H1 (cell line): Measurements from ENCODE around the gene GGT6. TPM values are rescaled to one million over a fixed set of nuclear protein-coding genes. Genes with fewer than 3 reads are reported as not detected.

Experiments used
- CTCF ChIA-PET: fragments of 300-600 bp; sonication (Branson Sonifier 250); formaldehyde crosslinking; loops from one replicate; lab custom pipeline; 2021; ENCODE audit not compliant: partially characterized antibody; lab: Charles Lee
- POLR2A ChIA-PET: fragments of 300-600 bp; sonication (Branson Sonifier 250); formaldehyde crosslinking; loops from one replicate; lab custom pipeline; 2021; ENCODE audit warnings: inconsistent platforms; ENCODE audit not compliant: partially characterized antibody; lab: Charles Lee
- DNase-seq, 2 experiments: peaks; one replicate each; pipeline versions ENCODE4 v3.0.0 to v3.0.0-alpha.2; 2010 to 2022; ENCODE audit warnings: low spot score in 2 of 2, low read depth in 1 of 2, mixed read lengths in 1 of 2
- FAIRE-seq: peaks from 2 replicates; lab custom pipeline; 2011; peaks lifted over from hg19 to GRCh38; lab: Jason Lieb, UNC
- H2AFZ ChIP-seq: 2 replicates; pipeline ENCODE4 v1.8.1; 2012; ENCODE audit warnings: low read length, inconsistent platforms
- H2AK5ac ChIP-seq: 2 replicates; pipeline ENCODE4 v1.6.1; 2013; ENCODE audit warnings: low read depth, low read length
- H2BK120ac ChIP-seq: replicated peaks from 2 replicates; pipeline ENCODE3; 2013; ENCODE audit warnings: low read depth, low read length, inconsistent platforms
- H2BK12ac ChIP-seq: 2 replicates; pipeline ENCODE4 v1.6.1; 2013; ENCODE audit warnings: low read depth, low read length
- H2BK15ac ChIP-seq: 2 replicates; pipeline ENCODE4 v1.6.1; 2013; ENCODE audit warnings: low read length
- H2BK20ac ChIP-seq: 2 replicates; pipeline ENCODE4 v1.6.1; 2013; ENCODE audit warnings: low read length
- H2BK5ac ChIP-seq: 2 replicates; pipeline ENCODE4 v1.6.1; 2013; ENCODE audit warnings: low read depth, low read length
- H3K14ac ChIP-seq: 2 replicates; pipeline ENCODE4 v1.6.1; 2013; ENCODE audit warnings: inconsistent platforms; ENCODE audit not compliant: insufficient read length
- H3K18ac ChIP-seq: 2 replicates; pipeline ENCODE4 v1.6.1; 2013; ENCODE audit warnings: low read length; ENCODE audit errors: extremely low read depth
- H3K23ac ChIP-seq: 2 replicates; pipeline ENCODE4 v1.6.1; 2013; ENCODE audit warnings: inconsistent platforms; ENCODE audit not compliant: insufficient read length
- H3K23me2 ChIP-seq: 2 replicates; pipeline ENCODE4 v1.6.1; 2013; ENCODE audit warnings: low read depth, low read length
- H3K27ac ChIP-seq: 2 replicates; pipeline ENCODE4 v1.6.1; 2011; ENCODE audit warnings: low read depth, low read length, inconsistent platforms
- H3K27me3 ChIP-seq, 4 experiments: replicated peaks in 1 of 4; 1 replicate in 1 of 4; 2 replicates in 3 of 4; pipeline versions ENCODE4 v1.6.1 to v1.8.1; 2011 to 2013; ENCODE audit warnings: low read length in 3 of 4, mild to moderate bottlenecking in 3 of 4, inconsistent platforms in 2 of 4, mixed read lengths in 2 of 4, moderate library complexity in 1 of 4; ENCODE audit not compliant: control insufficient read depth in 3 of 4, insufficient read depth in 3 of 4; ENCODE audit errors: extremely low read depth in 1 of 4
- H3K36me3 ChIP-seq, 4 experiments: 2 replicates each; pipeline versions ENCODE4 v1.6.1 to v1.8.1; 2011 to 2013; ENCODE audit warnings: mild to moderate bottlenecking in 4 of 4, low read length in 3 of 4, moderate library complexity in 2 of 4, control low read depth in 1 of 4, inconsistent platforms in 1 of 4; ENCODE audit not compliant: insufficient read depth in 4 of 4, control insufficient read depth in 2 of 4
- H3K4ac ChIP-seq: replicated peaks from 2 replicates; pipeline ENCODE3; 2013; ENCODE audit warnings: low read length, low read depth, mixed read lengths, inconsistent platforms; ENCODE audit not compliant: insufficient read length
- H3K4me1 ChIP-seq, 4 experiments: replicated peaks in 1 of 4; 1 replicate in 1 of 4; 2 replicates in 3 of 4; pipeline versions ENCODE4 v1.6.1 to v1.8.1; 2011 to 2013; ENCODE audit warnings: low read length in 3 of 4, inconsistent platforms in 2 of 4, mixed read lengths in 1 of 4; ENCODE audit not compliant: insufficient read depth in 4 of 4, control insufficient read depth in 3 of 4
- H3K4me2 ChIP-seq, 2 experiments: 2 replicates each; pipeline versions ENCODE4 v1.6.1 to v1.8.1; 2011 to 2013; ENCODE audit warnings: low read depth in 2 of 2, low read length in 2 of 2, control low read depth in 1 of 2, inconsistent platforms in 1 of 2, mild to moderate bottlenecking in 1 of 2; ENCODE audit not compliant: insufficient read depth in 1 of 2
- H3K4me3 ChIP-seq, 4 experiments: fragments of 200-600, 300-600 bp in 1 of 4; sonication (generic), shearing (Covaris generic), sonication (Bioruptor Twin) in 1 of 4; 2 replicates each; pipeline versions ENCODE4 v1.5.1 to v1.8.1; 2011 to 2016; ENCODE audit warnings: low read length in 4 of 4, low read depth in 3 of 4, control low read depth in 2 of 4, inconsistent platforms in 2 of 4, mild to moderate bottlenecking in 2 of 4, mixed read lengths in 1 of 4, moderate library complexity in 1 of 4; ENCODE audit not compliant: insufficient read depth in 2 of 4; ENCODE audit errors: extremely low read depth in 1 of 4
- H3K56ac ChIP-seq: replicated peaks from 2 replicates; pipeline ENCODE3; 2013; ENCODE audit warnings: low read depth, mild to moderate bottlenecking, mixed read lengths, low read length, inconsistent platforms; ENCODE audit not compliant: insufficient read length
- H3K79me1 ChIP-seq: 2 replicates; pipeline ENCODE4 v1.6.1; 2013; ENCODE audit warnings: low read depth, low read length, control low read depth
- H3K79me2 ChIP-seq, 2 experiments: 2 replicates each; pipeline versions ENCODE4 v1.6.1 to v1.8.1; 2012 to 2013; ENCODE audit warnings: low read length in 2 of 2, mild to moderate bottlenecking in 2 of 2, inconsistent platforms in 1 of 2; ENCODE audit not compliant: insufficient read depth in 2 of 2, control insufficient read depth in 1 of 2
- H3K9ac ChIP-seq, 4 experiments: replicated peaks in 1 of 4; 1 replicate in 1 of 4; 2 replicates in 3 of 4; pipeline versions ENCODE4 v1.6.1 to v1.8.1; 2011 to 2013; ENCODE audit warnings: low read depth in 3 of 4, low read length in 3 of 4, control low read depth in 2 of 4, mild to moderate bottlenecking in 2 of 4, moderate library complexity in 2 of 4, inconsistent platforms in 1 of 4; ENCODE audit errors: extremely low read depth in 1 of 4
- H3K9me3 ChIP-seq, 2 experiments: 2 replicates each; pipeline versions ENCODE4 v1.6.1 to v1.8.1; 2012 to 2013; ENCODE audit warnings: mild to moderate bottlenecking in 2 of 2, moderate library complexity in 2 of 2, control low read depth in 1 of 2, inconsistent platforms in 1 of 2, low read depth in 1 of 2, low read length in 1 of 2, mixed read lengths in 1 of 2; ENCODE audit not compliant: insufficient read depth in 2 of 2
- H4K20me1 ChIP-seq, 2 experiments: replicated peaks in 1 of 2; 2 replicates each; pipeline versions ENCODE3 to v1.8.1; 2011 to 2013; ENCODE audit warnings: inconsistent platforms in 2 of 2, low read length in 2 of 2, mild to moderate bottlenecking in 1 of 2; ENCODE audit not compliant: insufficient read depth in 2 of 2, control insufficient read depth in 1 of 2
- H4K5ac ChIP-seq: 2 replicates; pipeline ENCODE4 v1.6.1; 2013; ENCODE audit warnings: low read length, low read depth, mixed read lengths, inconsistent platforms; ENCODE audit not compliant: insufficient read length
- H4K8ac ChIP-seq: 2 replicates; pipeline ENCODE4 v1.8.0; 2013; ENCODE audit warnings: mild to moderate bottlenecking, moderate library complexity, low read length, inconsistent platforms; ENCODE audit not compliant: insufficient read depth; ENCODE audit errors: extremely low read depth
- H4K91ac ChIP-seq: replicated peaks from 2 replicates; pipeline ENCODE3; 2013; ENCODE audit warnings: low read length, mixed read lengths, inconsistent platforms; ENCODE audit not compliant: insufficient read length
- CBX8 ChIP-seq: fragments of 300-800, 300-1000 bp; sonication (generic); IDR thresholded peaks from 2 replicates; pipeline ENCODE4 v1.7.1; 2016; ENCODE audit warnings: low read depth, low read length, borderline replicate concordance
- CHD1 ChIP-seq: IDR thresholded peaks from 2 replicates; pipeline ENCODE4 v1.6.1; 2012; ENCODE audit warnings: low read depth, low read length, improper control_type of control experiment
- EGR1 ChIP-seq: IDR thresholded peaks from 2 replicates; pipeline ENCODE4 v1.6.1; 2011; ENCODE audit warnings: low read depth, low read length, borderline replicate concordance
- JUND ChIP-seq: IDR thresholded peaks from 2 replicates; pipeline ENCODE4 v1.6.1; 2011; ENCODE audit warnings: mild to moderate bottlenecking, improper control_type of control experiment, low read length
- KDM5A ChIP-seq: fragments of 200-600 bp; IDR thresholded peaks from 2 replicates; pipeline ENCODE4 v1.7.1; 2012; ENCODE audit warnings: mild to moderate bottlenecking, low read length, inconsistent platforms, mixed read lengths
- SAP30 ChIP-seq: fragments of 300-600 bp; sonication (generic); IDR thresholded peaks from 2 replicates; pipeline ENCODE4 v1.7.1; 2012; ENCODE audit warnings: low read length, moderate library complexity, mild to moderate bottlenecking, inconsistent platforms; ENCODE audit not compliant: insufficient read depth, insufficient replicate concordance
- SIRT6 ChIP-seq: IDR thresholded peaks from one replicate; pipeline ENCODE4 v1.7.1; 2012; ENCODE audit warnings: low read length, inconsistent platforms
- SP2 ChIP-seq: IDR thresholded peaks from 2 replicates; pipeline ENCODE4 v1.6.1; 2012; ENCODE audit warnings: mild to moderate bottlenecking, low read length, inconsistent platforms
- TAF7 ChIP-seq: optimal IDR thresholded peaks from 2 replicates; pipeline ENCODE3; 2011; ENCODE audit warnings: low read depth, mild to moderate bottlenecking, inconsistent platforms, low read length, moderate library complexity, borderline replicate concordance
- YY1 ChIP-seq: IDR thresholded peaks from 2 replicates; pipeline ENCODE4 v1.6.1; 2011; ENCODE audit warnings: low read depth, mild to moderate bottlenecking, low read length
- WGBS, 2 experiments: shearing (Covaris generic) in 1 of 2; methylation state at CpG; one replicate each; pipeline versions ENCODE4 v1.1.6 to v1.1.7; 2013 to 2015; ENCODE audit warnings: low lambda C conversion rate in 2 of 2, mixed read lengths in 2 of 2, inconsistent platforms in 1 of 2, low coverage in 1 of 2, missing lambda C conversion rate in 1 of 2; ENCODE audit not compliant: insufficient replicate concordance in 2 of 2, insufficient coverage in 1 of 2, insufficient read length in 1 of 2; ENCODE audit errors: extremely low coverage in 1 of 2, missing lambda C conversion rate in 1 of 2; 5-methylcytosine and 5-hydroxymethylcytosine counted together
- polyA plus RNA-seq, 7 experiments: library from polyadenylated mRNA; depleted of rRNA in 3 of 7; stranded (reverse) in 5 of 7; unstranded in 2 of 7; fragments of >200 nt in 5 of 7; fragments of 200-250 nt in 2 of 7; gene quantifications; 1 replicate in 5 of 7; 2 replicates in 1 of 7; 4 replicates in 1 of 7; pipeline versions ENCODE4 v1.2.1 to v1.2.3, GENCODE V29; 2011 to 2013; ENCODE audit warnings: missing spikeins in 2 of 7, mixed read lengths in 2 of 7
- total RNA-seq: library from RNA; stranded (reverse); fragmentation: NEBNext Ultra II Directional; extraction: Animal tissue kit (Norgen Biotek cat#: 25700); gene quantifications from 2 replicates; pipeline ENCODE4 v1.2.1, GENCODE V29; 2021
- TF ChIP-seq, protein P1 (sequence below): IDR thresholded peaks from 2 replicates; pipeline ENCODE4 v1.6.1; 2012; ENCODE audit warnings: low read length, inconsistent platforms

GGT6 gene
- total and polyA plus RNA-seq, 2 of the 8 experiments (the other 6 are each of a cell fraction or from before 2014, with no cell fraction given) = 0.18 TPM; not detected in 1

DNA sequence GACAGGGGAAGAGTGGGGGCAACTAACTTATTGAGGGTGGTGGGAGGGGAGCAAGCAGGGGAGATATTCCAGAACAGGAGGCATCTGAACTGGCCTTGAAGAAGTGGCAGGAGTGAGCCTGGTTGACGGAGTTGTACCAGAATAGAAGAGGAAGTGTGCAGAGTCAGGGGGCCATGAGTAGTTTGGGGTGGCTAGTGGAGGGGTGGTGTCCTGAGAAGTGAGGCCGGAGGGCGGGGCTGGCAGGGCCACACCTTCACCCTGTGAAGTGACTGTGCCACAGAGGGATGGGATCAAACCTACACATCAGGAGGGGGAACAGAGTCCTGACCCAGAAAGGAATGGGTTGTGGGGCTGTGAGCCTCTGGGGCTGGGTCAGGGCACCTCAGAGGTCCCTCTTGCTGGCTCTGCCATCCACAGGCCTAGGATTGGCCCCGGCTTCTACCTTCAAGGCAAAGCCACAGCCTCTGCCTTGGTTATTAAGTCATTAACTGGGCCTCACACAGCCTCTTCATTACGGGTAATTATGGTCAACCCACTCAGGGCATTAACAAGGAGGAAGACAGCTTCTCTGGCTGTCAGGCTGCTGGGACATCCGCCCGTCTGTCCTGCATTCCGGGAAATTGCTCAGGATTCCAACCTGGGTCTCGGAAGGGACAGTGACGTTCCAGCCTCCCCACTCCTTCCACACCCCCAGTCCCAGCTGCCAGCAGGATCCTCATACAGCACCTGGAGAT, 49.0 kb downstream of the GGT6 start:
- H3K4me2 ChIP-seq = no peak overlapping the region
- no peaks in the 10 kb centered on the region for H3K36me3 ChIP-seq
- H4K8ac ChIP-seq = 0 out of 2 replicates have a peak overlapping the region, but pooled peaks have one; percentile 57
- no peak overlapping the region for H3K27ac ChIP-seq
- no peaks in the 10 kb centered on the region for H4K20me1 ChIP-seq
- H3K4me1 ChIP-seq = peaks cover 0 to 13% (median 8%) of the 10 kb centered on the region in 4 experiments; a peak in 5 of 7 replicates
- no peak overlapping the region for H4K5ac ChIP-seq
- H2AFZ ChIP-seq = no peak overlapping the region
- no peaks in the 10 kb centered on the region for H3K79me2 ChIP-seq
- no peak overlapping the region for H3K4me3 ChIP-seq
- no peak overlapping the region for H2BK20ac ChIP-seq
- no peak overlapping the region for H2BK12ac ChIP-seq
- H3K9ac ChIP-seq = no peak overlapping the region
- no peak overlapping the region for H3K56ac ChIP-seq
- H3K18ac ChIP-seq = no peak overlapping the region
- ChIA-PET CTCF (interaction anchor here (0.6 to 2.7 kb wide), 3 partner anchors 11 to 272 kb away, joined by 3 to 14 read pairs (median 3); no protein-coding TSS in a partner anchor), POLR2A (interaction anchor here (1.3 to 37.1 kb wide), 2 partner anchors 35 to 68 kb away, joined by 3 to 546 read pairs; partner anchors contain the start of genes GGT6 and MYBBP1A)
- H2BK120ac ChIP-seq = no peak overlapping the region
- WGBS, 2 experiments = 85% methylated on average over 10 of the region's 10 CpGs; no CpG with 5 or more reads in 1 of the 2 experiments
- DNase-seq (no peak), FAIRE-seq (no peak)
- H3K27me3 ChIP-seq = no peaks in the 10 kb centered on the region; a peak in 1 of 7 replicates
- H2AK5ac ChIP-seq = no peak overlapping the region
- H2BK15ac ChIP-seq = no peak overlapping the region
- H3K79me1 ChIP-seq = no peaks in the 10 kb centered on the region; the same call in 1 of the 2 replicates
- H3K4ac ChIP-seq = no peak overlapping the region
- H4K91ac ChIP-seq = no peak overlapping the region
- no peak overlapping the region for H3K23ac ChIP-seq
- no peak overlapping the region for H3K14ac ChIP-seq
- no peaks in the 10 kb centered on the region for H3K9me3 ChIP-seq
- no peaks in the 10 kb centered on the region for H3K23me2 ChIP-seq
- no peak overlapping the region for H2BK5ac ChIP-seq
- no peak for TF ChIP-seq SAP30
- TF ChIP-seq, protein P1, sequence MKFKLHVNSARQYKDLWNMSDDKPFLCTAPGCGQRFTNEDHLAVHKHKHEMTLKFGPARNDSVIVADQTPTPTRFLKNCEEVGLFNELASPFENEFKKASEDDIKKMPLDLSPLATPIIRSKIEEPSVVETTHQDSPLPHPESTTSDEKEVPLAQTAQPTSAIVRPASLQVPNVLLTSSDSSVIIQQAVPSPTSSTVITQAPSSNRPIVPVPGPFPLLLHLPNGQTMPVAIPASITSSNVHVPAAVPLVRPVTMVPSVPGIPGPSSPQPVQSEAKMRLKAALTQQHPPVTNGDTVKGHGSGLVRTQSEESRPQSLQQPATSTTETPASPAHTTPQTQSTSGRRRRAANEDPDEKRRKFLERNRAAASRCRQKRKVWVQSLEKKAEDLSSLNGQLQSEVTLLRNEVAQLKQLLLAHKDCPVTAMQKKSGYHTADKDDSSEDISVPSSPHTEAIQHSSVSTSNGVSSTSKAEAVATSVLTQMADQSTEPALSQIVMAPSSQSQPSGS = no peak
- TF ChIP-seq KDM5A = no peak
- TF ChIP-seq YY1 = no peak
- TF ChIP-seq SIRT6 = no peak
- TF ChIP-seq CHD1 = no peak
- TF ChIP-seq EGR1 = no peak
- no peak for TF ChIP-seq TAF7
- no peak for TF ChIP-seq SP2
- TF ChIP-seq CBX8 = no peak
- no peak for TF ChIP-seq JUND
